NCI-H2227 treated with DMSO at 0.1 percent for 48 hours (cell line): ENCODE data around the gene GRAMD1A.
A peak's percentile ranks its signal among the peaks of the same experiment; 100 is the strongest.
"Not testable (repeated sequence)": the region's sequence is repeated elsewhere in the genome, so short reads cannot be mapped to it uniquely, and the experiment has no call there.

Source experiments
- DNase-seq: peaks from one replicate; lab custom pipeline; 2025; lab: John Stamatoyannopoulos, UW

Gene GRAMD1A

GRCh38 chr19:34979819-34980640 is 20.1 kb upstream of the GRAMD1A start:
- no peak for DNase-seq

DNA sequence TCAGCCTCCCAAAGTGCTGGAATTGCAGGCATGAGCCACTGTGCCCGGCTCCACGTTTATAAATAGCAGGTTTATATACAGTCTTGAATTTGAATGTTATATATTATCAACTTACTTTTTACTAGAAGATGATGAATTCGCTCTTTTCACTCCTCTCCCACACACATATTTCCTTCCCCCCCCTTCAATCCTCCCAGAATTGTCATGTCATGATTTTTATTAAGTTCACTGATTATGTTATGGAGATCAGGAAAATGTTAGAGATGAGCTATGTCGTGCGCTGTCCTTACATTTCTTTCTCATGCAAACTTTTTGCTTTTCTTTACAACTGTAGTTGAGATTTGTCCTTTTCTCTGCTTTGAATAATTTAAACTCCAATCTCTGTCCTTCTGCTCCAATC is 17.8 kb upstream of the GRAMD1A start:
- DNase-seq: no peak

GRCh38 chr19:34983786-34984185 is 16.3 kb upstream of the GRAMD1A start:
- DNase-seq: no peak

DNA sequence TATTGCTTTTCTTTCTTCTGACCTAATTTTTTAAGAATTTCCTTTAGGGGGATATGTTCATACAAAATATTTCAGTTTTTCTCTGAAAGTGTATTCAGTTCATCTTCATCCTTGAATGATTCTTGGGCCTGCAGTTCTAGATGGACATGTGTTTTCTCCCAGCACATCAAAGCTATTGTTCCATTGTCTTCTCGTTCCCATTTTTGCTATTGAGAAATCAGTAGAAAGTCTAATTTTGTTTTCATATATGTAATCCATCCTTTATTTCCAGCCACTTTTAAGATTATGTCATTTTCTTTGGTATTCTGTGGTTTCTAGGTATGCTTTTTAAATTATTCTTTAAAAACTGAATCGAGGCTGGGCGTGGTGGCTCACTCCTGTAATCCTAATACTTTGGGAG is 15.8 kb upstream of the GRAMD1A start:
- no peak for DNase-seq

- no peak for DNase-seq
These were observed 14.7 kb upstream of the GRAMD1A start for GRCh38 chr19:34985249-34986022.

- DNase-seq: no peak
These were observed 12.0 kb upstream of the GRAMD1A start for GRCh38 chr19:34988119-34988518.

GRCh38 chr19:34989298-34989697 is 10.8 kb upstream of the GRAMD1A start:
- no peak for DNase-seq

- no peak for DNase-seq
These were observed 9.4 kb upstream of the GRAMD1A start for GRCh38 chr19:34990578-34991192.

- DNase-seq: no peak
These were observed 8.4 kb upstream of the GRAMD1A start for GRCh38 chr19:34991542-34992333.

GRCh38 chr19:34992582-34992981 is 7.5 kb upstream of the GRAMD1A start:
- DNase-seq: not testable (repeated sequence)

GRCh38 chr19:34994286-34994642 is 5.9 kb upstream of the GRAMD1A start:
- DNase-seq: no peak

GRCh38 chr19:34994643-34995541 is 5.2 kb upstream of the GRAMD1A start:
- no peak for DNase-seq

GRCh38 chr19:34995551-34995950 is 4.6 kb upstream of the GRAMD1A start:
- DNase-seq: no peak

- DNase-seq: no peak
These were observed 3.0 kb upstream of the GRAMD1A start for GRCh38 chr19:34997071-34997617.

DNA sequence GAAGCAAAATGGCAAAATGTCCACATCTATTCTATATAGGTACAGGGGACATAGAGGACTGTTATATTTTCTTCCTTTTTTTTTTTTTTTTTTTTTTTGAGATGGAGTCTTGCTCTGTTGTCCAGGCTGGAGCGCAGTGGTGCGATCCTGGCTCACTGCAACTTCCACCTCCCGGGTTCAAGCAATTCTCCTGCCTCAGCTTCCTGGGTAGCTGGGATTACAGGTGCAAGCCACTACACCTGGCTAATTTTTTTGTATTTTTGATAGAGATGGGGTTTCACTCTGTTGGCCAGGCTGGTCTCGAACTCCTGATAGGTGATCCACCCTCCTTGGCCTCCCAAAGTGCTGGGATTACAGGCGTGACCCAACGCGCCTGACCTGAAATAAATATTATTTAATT is 1.9 kb upstream of the GRAMD1A start:
- DNase-seq: not testable (repeated sequence)

- DNase-seq: no peak
These were observed 1.2 kb upstream of the GRAMD1A start for GRCh38 chr19:34998777-34999497.

DNA sequence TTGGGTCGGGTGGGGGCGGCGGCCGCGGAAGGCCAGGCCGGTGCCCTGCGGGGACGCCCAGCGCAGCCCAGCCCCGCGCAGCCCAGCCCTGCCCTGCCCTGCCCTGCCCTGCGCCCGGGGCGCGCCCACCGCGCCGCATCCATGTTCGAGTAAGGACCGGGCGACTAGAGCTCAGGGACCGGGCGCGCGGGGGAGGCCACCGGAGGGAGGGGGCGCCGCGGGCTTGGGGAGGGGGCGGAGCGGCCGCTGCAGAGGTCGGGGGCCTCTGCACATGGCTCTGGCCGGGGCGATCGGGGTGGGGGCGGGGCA is 169 bp downstream of the GRAMD1A start:
- no peak for DNase-seq

DNA sequence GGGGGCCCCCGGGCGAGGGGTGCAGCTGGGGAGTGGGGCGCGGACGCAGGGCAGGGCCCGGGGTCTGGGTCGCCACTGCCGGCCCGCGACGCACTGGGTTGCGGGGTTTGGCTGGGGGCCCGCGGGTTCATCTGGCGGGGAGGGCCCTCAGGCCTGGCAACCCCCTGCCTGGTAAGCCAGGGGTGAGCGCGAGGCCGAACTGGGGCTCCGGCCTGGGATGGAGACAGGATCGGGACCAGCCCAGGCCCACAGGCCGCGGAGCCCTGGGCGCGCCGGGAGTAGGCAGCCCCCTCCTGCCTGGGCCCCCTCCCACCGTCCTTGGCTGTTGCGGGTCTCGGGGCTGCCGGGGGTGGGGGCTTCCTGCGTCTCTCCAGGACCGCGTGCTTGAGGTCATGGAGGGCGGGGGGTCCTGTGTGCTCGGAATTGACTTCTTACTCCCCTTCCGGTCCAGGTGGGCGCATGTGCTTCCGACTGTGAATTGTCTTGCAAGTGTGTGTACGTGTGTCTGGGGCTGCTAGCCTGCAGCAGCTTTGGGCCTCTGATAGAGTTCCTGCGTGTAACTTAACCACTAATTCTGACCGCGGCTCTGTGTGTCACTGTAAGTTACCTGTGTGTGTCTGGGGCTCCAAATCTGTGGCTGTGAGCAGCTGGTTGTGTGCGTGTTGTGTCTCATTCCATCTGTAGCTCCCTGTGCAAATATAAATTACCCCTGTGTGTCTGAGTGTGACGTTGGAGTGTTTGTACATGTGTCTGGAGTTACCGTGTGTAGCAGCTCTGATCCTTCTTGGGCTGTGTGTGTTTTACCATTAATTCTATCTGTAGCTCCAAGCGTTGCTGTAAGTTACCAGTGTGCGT is 751 bp downstream of the GRAMD1A start:
- DNase-seq: peak; percentile 93

DNA sequence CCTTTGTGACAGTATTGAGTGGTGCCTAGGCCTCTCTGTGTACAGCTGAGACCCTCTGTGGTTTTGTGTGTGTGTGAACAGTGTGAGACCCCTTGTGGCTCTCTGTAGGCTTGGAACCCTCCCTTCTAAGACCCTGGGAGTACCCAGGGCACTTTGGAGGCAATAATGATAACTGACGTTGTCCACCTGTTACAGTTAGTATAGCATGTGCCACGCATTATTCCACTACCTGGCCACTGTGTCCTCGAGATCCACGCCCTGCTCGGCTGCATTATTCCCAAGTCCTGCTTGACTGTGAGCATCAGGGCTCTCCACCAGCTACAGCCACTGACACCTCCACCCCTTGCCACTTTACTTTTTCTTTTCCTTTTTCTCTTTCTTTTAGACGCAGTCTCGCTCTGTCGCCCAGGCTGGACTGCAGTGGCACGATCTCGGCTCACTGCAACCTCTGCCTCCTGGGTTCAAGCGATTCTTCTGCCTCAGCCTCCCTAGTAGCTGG is 2.0 kb downstream of the GRAMD1A start:
- DNase-seq: no peak
